GM12878 (cell line): Measurements from ENCODE around the gene BBX.

Experiments used
- CHD2 ChIP-seq: IDR thresholded peaks from 2 replicates; pipeline ENCODE4 v1.6.1; 2011; ENCODE audit warnings: low read depth, low read length, improper control_type of control experiment, borderline replicate concordance
- ETV6 ChIP-seq, 2 experiments: fragments of 450-650 bp in 1 of 2; IDR thresholded peaks in 1 of 2; conservative IDR thresholded peaks in 1 of 2; 2 replicates each; pipeline ENCODE4 v1.6.1; 2014; ENCODE audit warnings: antibody characterized with exemption in 1 of 2, borderline replicate concordance in 1 of 2, low read depth in 1 of 2, mild to moderate bottlenecking in 1 of 2, moderate library complexity in 1 of 2
- FOS ChIP-seq: IDR thresholded peaks from 3 replicates; pipeline ENCODE4 v1.6.1; 2011; ENCODE audit warnings: borderline replicate concordance; ENCODE audit not compliant: insufficient read length; ENCODE audit errors: extremely low read depth
- NFYB ChIP-seq: IDR thresholded peaks from 2 replicates; pipeline ENCODE4 v1.6.1; 2011; ENCODE audit warnings: low read depth, mild to moderate bottlenecking, low read length, improper control_type of control experiment, moderate library complexity; ENCODE audit not compliant: insufficient read depth
- PAX5 ChIP-seq: IDR thresholded peaks from 2 replicates; pipeline ENCODE4 v1.6.1; 2011; ENCODE audit warnings: low read depth, low read length, borderline replicate concordance
- POLR2AphosphoS2 ChIP-seq: IDR thresholded peaks from 2 replicates; pipeline ENCODE4 v1.6.1; 2011; ENCODE audit warnings: low read depth, mild to moderate bottlenecking, low read length, improper control_type of control experiment, moderate library complexity
- RBBP5 ChIP-seq: fragments of 200-600 bp; sonication (generic); conservative IDR thresholded peaks from 2 replicates; pipeline ENCODE4 v1.6.1; 2016
- RCOR1 ChIP-seq: conservative IDR thresholded peaks from 2 replicates; pipeline ENCODE4 v1.6.1; 2012; ENCODE audit warnings: low read depth, low read length, improper control_type of control experiment
- SIN3A ChIP-seq: IDR thresholded peaks from 2 replicates; pipeline ENCODE4 v1.6.1; 2012; ENCODE audit warnings: low read depth, low read length, improper control_type of control experiment
- SREBF2 ChIP-seq: IDR thresholded peaks from 2 replicates; pipeline ENCODE4 v1.6.1; 2012; ENCODE audit warnings: mild to moderate bottlenecking, low read length
- TF ChIP-seq, protein P1 (sequence below): IDR thresholded peaks from 2 replicates; pipeline ENCODE4 v1.6.1; 2012; ENCODE audit warnings: low read depth, low read length, improper control_type of control experiment

DNA sequence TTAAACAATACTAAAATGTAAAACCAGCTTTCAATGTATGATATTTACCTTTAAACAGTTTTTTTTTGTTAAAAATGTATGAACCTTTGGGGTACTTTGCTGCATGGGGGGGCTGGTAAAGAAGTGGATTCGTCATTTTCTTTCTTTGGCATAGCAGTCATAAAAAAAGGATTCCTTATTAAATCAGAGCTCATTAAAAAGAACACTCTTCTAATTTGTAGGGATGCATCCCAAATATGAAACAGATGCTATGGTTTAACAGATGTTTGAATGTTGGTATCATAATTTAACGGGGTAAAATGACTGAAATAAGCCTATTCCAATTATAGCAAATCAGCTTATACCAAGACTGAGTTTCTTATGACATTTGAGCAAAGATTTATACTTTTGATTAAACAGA, 234.4 kb downstream of the BBX start:
- TF ChIP-seq RCOR1 = no peak
- no peak for TF ChIP-seq CHD2
- no peak for TF ChIP-seq SIN3A
- no peak for TF ChIP-seq FOS
- TF ChIP-seq POLR2AphosphoS2 = no peak
- TF ChIP-seq RBBP5 = no peak
- TF ChIP-seq ETV6 (conservative IDR thresholded peaks at IDR 0.05 in 1 of 2, IDR thresholded peaks at IDR 0.05 in 1 of 2; ENCODE audit: borderline replicate concordance in 1 of 2, low read depth in 1 of 2) = no peak
- TF ChIP-seq, protein P1, sequence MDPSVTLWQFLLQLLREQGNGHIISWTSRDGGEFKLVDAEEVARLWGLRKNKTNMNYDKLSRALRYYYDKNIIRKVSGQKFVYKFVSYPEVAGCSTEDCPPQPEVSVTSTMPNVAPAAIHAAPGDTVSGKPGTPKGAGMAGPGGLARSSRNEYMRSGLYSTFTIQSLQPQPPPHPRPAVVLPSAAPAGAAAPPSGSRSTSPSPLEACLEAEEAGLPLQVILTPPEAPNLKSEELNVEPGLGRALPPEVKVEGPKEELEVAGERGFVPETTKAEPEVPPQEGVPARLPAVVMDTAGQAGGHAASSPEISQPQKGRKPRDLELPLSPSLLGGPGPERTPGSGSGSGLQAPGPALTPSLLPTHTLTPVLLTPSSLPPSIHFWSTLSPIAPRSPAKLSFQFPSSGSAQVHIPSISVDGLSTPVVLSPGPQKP = no peak
- no peak for TF ChIP-seq SREBF2
- no peak for TF ChIP-seq NFYB
- no peak for TF ChIP-seq PAX5
